ENCODE data around the gene MPZL1.
"Not testable (repeated sequence)": the region's sequence is repeated elsewhere in the genome, so short reads cannot be mapped to it uniquely, and the experiment has no call there.

- TF ChIP-seq ZFX (IDR thresholded peaks at IDR 0.05) = not testable (repeated sequence)
- TF ChIP-seq, protein P1, sequence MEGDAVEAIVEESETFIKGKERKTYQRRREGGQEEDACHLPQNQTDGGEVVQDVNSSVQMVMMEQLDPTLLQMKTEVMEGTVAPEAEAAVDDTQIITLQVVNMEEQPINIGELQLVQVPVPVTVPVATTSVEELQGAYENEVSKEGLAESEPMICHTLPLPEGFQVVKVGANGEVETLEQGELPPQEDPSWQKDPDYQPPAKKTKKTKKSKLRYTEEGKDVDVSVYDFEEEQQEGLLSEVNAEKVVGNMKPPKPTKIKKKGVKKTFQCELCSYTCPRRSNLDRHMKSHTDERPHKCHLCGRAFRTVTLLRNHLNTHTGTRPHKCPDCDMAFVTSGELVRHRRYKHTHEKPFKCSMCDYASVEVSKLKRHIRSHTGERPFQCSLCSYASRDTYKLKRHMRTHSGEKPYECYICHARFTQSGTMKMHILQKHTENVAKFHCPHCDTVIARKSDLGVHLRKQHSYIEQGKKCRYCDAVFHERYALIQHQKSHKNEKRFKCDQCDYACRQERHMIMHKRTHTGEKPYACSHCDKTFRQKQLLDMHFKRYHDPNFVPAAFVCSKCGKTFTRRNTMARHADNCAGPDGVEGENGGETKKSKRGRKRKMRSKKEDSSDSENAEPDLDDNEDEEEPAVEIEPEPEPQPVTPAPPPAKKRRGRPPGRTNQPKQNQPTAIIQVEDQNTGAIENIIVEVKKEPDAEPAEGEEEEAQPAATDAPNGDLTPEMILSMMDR (conservative IDR thresholded peaks at IDR 0.05) = not testable (repeated sequence)
These were observed 108.9 kb downstream of the MPZL1 start for GRCh38 chr1:167830668-167831067.

All from C4-2B (cell line).